B cell (primary cell): ENCODE results near the gene SFMBT1. TPM values are rescaled to one million over a fixed set of nuclear protein-coding genes. Genes with fewer than 3 reads are reported as not detected.

Experiments
- ATAC-seq: fragments of 200-7000 bp; cut with Tn5 transposase; one replicate; pipeline ENCODE4 v1.10.0; 2021; ENCODE audit warnings: low read depth, mild to moderate bottlenecking, moderate number of reproducible peaks, moderate library complexity
- CTCF ChIA-PET: fragments of 350-600 bp; sonication (Branson Sonifier 250); formaldehyde crosslinking; loops from one replicate; lab custom pipeline; 2021; ENCODE audit warnings: antibody characterized with exemption, inconsistent platforms; lab: Charles Lee
- POLR2A ChIA-PET: fragments of 350-600 bp; sonication (Branson Sonifier 250); formaldehyde crosslinking; loops from one replicate; lab custom pipeline; 2021; ENCODE audit warnings: antibody characterized with exemption; lab: Charles Lee
- DNase-seq: peaks from one replicate; pipeline ENCODE4 v3.0.0; 2013
- H2AFZ ChIP-seq: 2 replicates; pipeline ENCODE4 v1.6.1; 2012; ENCODE audit warnings: mild to moderate bottlenecking, low read depth, low read length; ENCODE audit not compliant: insufficient read depth, poor library complexity, severe bottlenecking
- H3K27ac ChIP-seq, 2 donors: 1 replicate in 1 of 2; 2 replicates in 1 of 2; pipeline ENCODE4 v1.5.1; 2012 to 2013; ENCODE audit warnings: low read length in 2 of 2, mild to moderate bottlenecking in 2 of 2, moderate library complexity in 1 of 2
- H3K27me3 ChIP-seq, 4 experiments: fragments of 200-600 bp in 1 of 4; sonication (generic) in 1 of 4; replicated peaks in 1 of 4; 1 replicate in 2 of 4; 2 replicates in 2 of 4; pipeline versions ENCODE4 v1.6.1 to v1.7.0; 2013 to 2016; ENCODE audit warnings: low read length in 3 of 4, mild to moderate bottlenecking in 2 of 4, mixed read lengths in 1 of 4, moderate library complexity in 1 of 4; ENCODE audit not compliant: insufficient read depth in 4 of 4, control insufficient read depth in 3 of 4; ENCODE audit errors: control extremely low read depth in 1 of 4
- H3K36me3 ChIP-seq, 2 experiments: replicated peaks in 1 of 2; 1 replicate in 1 of 2; 2 replicates in 1 of 2; pipeline versions ENCODE4 v1.6.1 to v1.7.1; 2013; ENCODE audit warnings: low read length in 1 of 2; ENCODE audit not compliant: insufficient read depth in 2 of 2, control insufficient read depth in 1 of 2; ENCODE audit errors: control extremely low read depth in 1 of 2, extremely low read depth in 1 of 2
- H3K4me1 ChIP-seq, 2 donors: fragments of 200-600 bp in 1 of 2; sonication (generic) in 1 of 2; 1 replicate in 1 of 2; 2 replicates in 1 of 2; pipeline versions ENCODE4 v1.5.1 to v1.6.1; 2013 to 2017; ENCODE audit warnings: low read length in 2 of 2; ENCODE audit not compliant: control insufficient read depth in 2 of 2, insufficient read depth in 2 of 2
- H3K4me2 ChIP-seq: replicated peaks from 2 replicates; pipeline ENCODE3; 2012; ENCODE audit warnings: mild to moderate bottlenecking, low read depth, low read length; ENCODE audit not compliant: poor library complexity, severe bottlenecking
- H3K4me3 ChIP-seq, 5 experiments: fragments of 200-600 bp in 1 of 5; sonication (generic) in 1 of 5; 1 replicate in 3 of 5; 2 replicates in 2 of 5; pipeline versions ENCODE4 v1.5.1 to v1.7.0; 2011 to 2016; ENCODE audit warnings: low read length in 4 of 5, mild to moderate bottlenecking in 4 of 5, low read depth in 2 of 5, control low read depth in 1 of 5, moderate library complexity in 1 of 5; ENCODE audit not compliant: insufficient read depth in 1 of 5; ENCODE audit errors: control extremely low read depth in 1 of 5, extremely low read depth in 1 of 5
- H3K79me2 ChIP-seq: fragments of 200-600 bp; sonication (generic); one replicate; pipeline ENCODE4 v1.6.0; 2016; ENCODE audit warnings: low read length; ENCODE audit not compliant: control insufficient read depth, insufficient read depth
- H3K9ac ChIP-seq: fragments of 200-600 bp; sonication (generic); 2 replicates; pipeline ENCODE4 v1.6.1; 2017; ENCODE audit warnings: mild to moderate bottlenecking, low read length, moderate library complexity
- H3K9me3 ChIP-seq, 3 donors: one replicate each; pipeline versions ENCODE4 v1.6.1 to v1.7.1; 2013; ENCODE audit warnings: low read length in 2 of 3; ENCODE audit not compliant: control insufficient read depth in 2 of 3, insufficient read depth in 1 of 3; ENCODE audit errors: control extremely low read depth in 1 of 3
- H4K20me1 ChIP-seq: 2 replicates; pipeline ENCODE4 v1.6.0; 2012; ENCODE audit warnings: mild to moderate bottlenecking, low read length; ENCODE audit not compliant: insufficient read depth, control insufficient read depth, poor library complexity, severe bottlenecking
- H3K27ac Mint-ChIP-seq: one replicate; pipeline ENCODE4 v1.8.0; 2021; ENCODE audit warnings: mixed read lengths
- H3K27me3 Mint-ChIP-seq: one replicate; pipeline ENCODE4 v1.8.0; 2021; ENCODE audit warnings: mixed read lengths
- H3K4me1 Mint-ChIP-seq: one replicate; pipeline ENCODE4 v1.8.0; 2021; ENCODE audit warnings: mixed read lengths
- H3K4me3 Mint-ChIP-seq: one replicate; pipeline ENCODE4 v1.8.0; 2021; ENCODE audit warnings: mixed read lengths
- H3K9me3 Mint-ChIP-seq: one replicate; pipeline ENCODE4 v1.8.0; 2022; ENCODE audit warnings: mixed read lengths; ENCODE audit not compliant: insufficient read depth
- EZH2 ChIP-seq: IDR thresholded peaks from 2 replicates; pipeline ENCODE4 v1.6.1; 2012; ENCODE audit warnings: borderline replicate concordance, low read depth, mild to moderate bottlenecking, moderate library complexity, low read length; ENCODE audit not compliant: insufficient read depth, poor library complexity, severe bottlenecking
- WGBS: methylation state at CpG from one replicate; pipeline ENCODE4 v1.1.5; 2013; ENCODE audit warnings: missing lambda C conversion rate; ENCODE audit not compliant: insufficient coverage; 5-methylcytosine and 5-hydroxymethylcytosine counted together
- intact Hi-C: fragments of 100-400 bp; cut with micrococcal nuclease; formaldehyde crosslinking; loops from one replicate; pipeline ENCODE4 v1.10.0; 2022
- polyA plus RNA-seq: library from polyadenylated mRNA; depleted of rRNA; stranded (reverse); fragments of >200 nt; gene quantifications from 2 replicates; pipeline ENCODE4 v1.2.3, GENCODE V29; 2012
- total RNA-seq, 2 donors: library from RNA; stranded (reverse); fragments of 120-200 nt in 1 of 2; gene quantifications; 1 replicate in 1 of 2; 2 replicates in 1 of 2; pipeline versions ENCODE4 v1.2.3 to v1.2.4, GENCODE V29; 2013 to 2022
- TF ChIP-seq, protein P1 (sequence below): fragments of 200-600 bp; IDR thresholded peaks from one replicate; pipeline ENCODE4 v1.8.0; 2022; ENCODE audit warnings: antibody characterized with exemption, mild to moderate bottlenecking

Gene SFMBT1
- total and polyA plus RNA-seq, 2 donors (not counting 1 experiment from before 2014, with no cell fraction given) = 9.9 to 55.8 TPM

DNA sequence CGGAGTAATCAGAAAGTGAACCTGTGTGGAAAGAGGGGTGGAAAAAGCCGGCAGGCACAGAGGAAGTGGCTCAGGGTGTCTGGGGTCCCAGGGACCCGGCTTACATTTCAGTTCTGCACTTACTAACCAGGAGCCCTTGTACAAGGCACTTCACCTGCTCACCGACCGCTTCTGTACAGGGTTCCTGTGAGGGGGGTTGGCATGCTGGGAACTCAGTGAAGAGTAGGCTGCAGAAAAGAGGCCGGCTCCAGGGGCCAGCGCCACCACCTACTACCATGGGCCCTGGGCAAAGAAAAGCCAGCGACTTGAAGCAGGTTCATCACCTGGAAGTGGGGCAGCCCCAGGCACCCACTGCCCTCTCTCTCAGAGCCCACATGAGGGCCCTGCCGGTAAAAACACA, 154.7 kb downstream of the SFMBT1 start:
- Histone ChIP-seq H3K4me2 (no peak overlapping the region), H4K20me1 (peaks cover 15% of the 10 kb centered on the region), H3K9me3 (no peaks in the 10 kb centered on the region), H3K27ac (peak overlapping the region in 1 of 2 donors; percentile 16), H3K4me1 (peaks cover 15 to 27% of the 10 kb centered on the region in 2 donors), H3K27me3 (no peaks in the 10 kb centered on the region), H3K4me3 (no peak overlapping the region), H2AFZ (no peak overlapping the region), H3K79me2 (peaks cover 84% of the 10 kb centered on the region), H3K36me3 (peaks cover 0 to 2% of the 10 kb centered on the region in 2 experiments), H3K9ac (no peak overlapping the region)
- DNase-seq = no peak
- Mint-ChIP-seq H3K9me3 (no peaks in the 10 kb centered on the region), H3K27ac (peak overlapping the region; percentile 63), H3K4me1 (peaks cover 50% of the 10 kb centered on the region), H3K27me3 (no peaks in the 10 kb centered on the region), H3K4me3 (no peak overlapping the region)
- no peak for ATAC-seq
- ChIA-PET CTCF (no interaction called here), POLR2A (no interaction called here)
- TF ChIP-seq, protein P1, sequence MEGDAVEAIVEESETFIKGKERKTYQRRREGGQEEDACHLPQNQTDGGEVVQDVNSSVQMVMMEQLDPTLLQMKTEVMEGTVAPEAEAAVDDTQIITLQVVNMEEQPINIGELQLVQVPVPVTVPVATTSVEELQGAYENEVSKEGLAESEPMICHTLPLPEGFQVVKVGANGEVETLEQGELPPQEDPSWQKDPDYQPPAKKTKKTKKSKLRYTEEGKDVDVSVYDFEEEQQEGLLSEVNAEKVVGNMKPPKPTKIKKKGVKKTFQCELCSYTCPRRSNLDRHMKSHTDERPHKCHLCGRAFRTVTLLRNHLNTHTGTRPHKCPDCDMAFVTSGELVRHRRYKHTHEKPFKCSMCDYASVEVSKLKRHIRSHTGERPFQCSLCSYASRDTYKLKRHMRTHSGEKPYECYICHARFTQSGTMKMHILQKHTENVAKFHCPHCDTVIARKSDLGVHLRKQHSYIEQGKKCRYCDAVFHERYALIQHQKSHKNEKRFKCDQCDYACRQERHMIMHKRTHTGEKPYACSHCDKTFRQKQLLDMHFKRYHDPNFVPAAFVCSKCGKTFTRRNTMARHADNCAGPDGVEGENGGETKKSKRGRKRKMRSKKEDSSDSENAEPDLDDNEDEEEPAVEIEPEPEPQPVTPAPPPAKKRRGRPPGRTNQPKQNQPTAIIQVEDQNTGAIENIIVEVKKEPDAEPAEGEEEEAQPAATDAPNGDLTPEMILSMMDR = no peak
- WGBS = 100% methylated on average over 2 of the region's 9 CpGs
- intact Hi-C loops = loop anchor here (10.0 kb wide), 1 partner anchor 364 kb away; the partner anchor contains the start of gene TKT

DNA sequence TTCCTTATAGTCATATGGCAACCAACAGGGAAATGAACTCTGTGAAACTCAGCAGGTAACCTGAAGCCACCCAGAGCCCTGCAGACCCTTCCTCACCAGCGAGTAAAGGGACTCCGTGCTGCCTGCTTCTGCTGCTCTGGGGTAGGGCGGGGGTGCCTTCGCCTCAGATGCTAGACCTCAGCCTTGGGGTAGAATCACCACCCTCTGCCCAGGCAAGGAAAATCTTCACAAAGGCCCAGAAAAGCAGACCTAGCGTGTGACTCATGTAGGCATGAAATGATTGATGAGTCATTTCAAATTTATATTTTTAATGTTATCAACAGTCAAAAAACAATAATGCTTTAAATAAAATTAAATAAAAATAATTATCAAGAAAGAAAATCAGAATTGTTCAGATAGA, 155.1 kb downstream of the SFMBT1 start:
- intact Hi-C loops = loop anchor here (10.0 kb wide), 1 partner anchor 364 kb away; the partner anchor contains the start of gene TKT
- Histone ChIP-seq H3K4me1 (peaks cover 11 to 22% of the 10 kb centered on the region in 2 donors), H3K79me2 (peaks cover 84% of the 10 kb centered on the region), H3K36me3 (peaks cover 0 to 5% of the 10 kb centered on the region in 2 experiments), H3K4me2 (no peak overlapping the region), H3K9me3 (no peaks in the 10 kb centered on the region), H2AFZ (no peak overlapping the region), H3K27ac (no peak overlapping the region), H3K4me3 (no peak overlapping the region), H3K27me3 (no peaks in the 10 kb centered on the region), H4K20me1 (peaks cover 15% of the 10 kb centered on the region), H3K9ac (no peak overlapping the region)
- H3K4me3 Mint-ChIP-seq = no peak overlapping the region
- H3K9me3 Mint-ChIP-seq = no peaks in the 10 kb centered on the region
- no peak overlapping the region for H3K27ac Mint-ChIP-seq
- H3K4me1 Mint-ChIP-seq = peaks cover 45% of the 10 kb centered on the region
- no peak for TF ChIP-seq EZH2
- TF ChIP-seq, protein P1 = no peak
- H3K27me3 Mint-ChIP-seq = no peaks in the 10 kb centered on the region
- ChIA-PET CTCF (no interaction called here), POLR2A (no interaction called here)
- DNase-seq = no peak
- ATAC-seq = no peak
- 100% methylated on average over 2 of the region's 5 CpGs for WGBS
